Neural cell (in vitro differentiated cells): Measurements from ENCODE around the gene NRK. TPM values are rescaled to one million over a fixed set of nuclear protein-coding genes. Genes with fewer than 3 reads are reported as not detected.

ENCODE experiments used
- H2AFZ ChIP-seq: fragments of 200-600, 300-800 bp; sonication (generic), shearing (Covaris generic); 2 replicates; pipeline ENCODE4 v1.6.0; 2014; ENCODE audit warnings: low read depth, mild to moderate bottlenecking, antibody characterized with exemption, low read length, moderate library complexity
- H3F3A ChIP-seq: fragments of 200-600 bp; shearing (Covaris generic); 2 replicates; pipeline ENCODE4 v1.6.1; 2016; ENCODE audit warnings: mild to moderate bottlenecking, moderate library complexity, mixed read lengths, antibody characterized with exemption, low read length; ENCODE audit not compliant: insufficient read depth, poor library complexity, severe bottlenecking
- H3K27ac ChIP-seq: fragments of 200-600, 300-800 bp; sonication (generic), shearing (Covaris generic); 2 replicates; pipeline ENCODE4 v1.5.1; 2014; ENCODE audit warnings: mild to moderate bottlenecking, low read length, moderate library complexity
- H3K27me3 ChIP-seq: fragments of 300-800, 200-600 bp; sonication (generic), shearing (Covaris generic); 2 replicates; pipeline ENCODE4 v1.6.0; 2014; ENCODE audit warnings: mild to moderate bottlenecking, low read depth, low read length, moderate library complexity; ENCODE audit not compliant: insufficient read depth
- H3K36me3 ChIP-seq: fragments of 300-800, 200-600 bp; sonication (generic), shearing (Covaris generic); 2 replicates; pipeline ENCODE4 v1.5.1; 2014; ENCODE audit warnings: mild to moderate bottlenecking, antibody characterized with exemption, low read length, moderate library complexity; ENCODE audit not compliant: insufficient read depth
- H3K4me2 ChIP-seq: fragments of 300-800, 200-600 bp; sonication (generic), shearing (Covaris generic); 2 replicates; pipeline ENCODE4 v1.6.0; 2014; ENCODE audit warnings: mild to moderate bottlenecking, low read length
- H3K4me3 ChIP-seq: fragments of 300-800, 200-600 bp; sonication (generic), shearing (Covaris generic); 2 replicates; pipeline ENCODE4 v1.5.1; 2014; ENCODE audit warnings: mild to moderate bottlenecking, low read length, moderate library complexity
- H3K79me2 ChIP-seq: fragments of 200-600 bp; shearing (Covaris generic); replicated peaks from 2 replicates; pipeline ENCODE4 v1.6.0; 2014; ENCODE audit warnings: mild to moderate bottlenecking, low read length, moderate library complexity; ENCODE audit not compliant: insufficient read depth
- H3K9ac ChIP-seq: fragments of 300-800, 200-600 bp; sonication (generic), shearing (Covaris generic); 2 replicates; pipeline ENCODE4 v1.6.1; 2016; ENCODE audit warnings: mild to moderate bottlenecking, low read length, mixed read lengths
- H3K9me2 ChIP-seq: fragments of 200-600 bp; shearing (Covaris generic); 2 replicates; pipeline ENCODE4 v1.6.1; 2016; ENCODE audit warnings: mild to moderate bottlenecking, low read length, mixed read lengths; ENCODE audit not compliant: insufficient read depth
- H3K9me3 ChIP-seq: fragments of 200-600, 300-800 bp; sonication (generic), shearing (Covaris generic); 2 replicates; pipeline ENCODE4 v1.6.1; 2016; ENCODE audit warnings: mild to moderate bottlenecking, mixed run types, low read length, moderate library complexity, mixed read lengths
- H4K20me1 ChIP-seq: fragments of 200-600 bp; shearing (Covaris generic); 2 replicates; pipeline ENCODE4 v1.6.1; 2016; ENCODE audit warnings: mild to moderate bottlenecking, mixed run types; ENCODE audit not compliant: insufficient read depth
- CTCF ChIP-seq: fragments of 450-650 bp; IDR thresholded peaks from 2 replicates; pipeline ENCODE4 v1.5.1; 2014; ENCODE audit warnings: antibody characterized with exemption, mild to moderate bottlenecking, moderate library complexity; ENCODE audit not compliant: poor library complexity, severe bottlenecking
- EP300 ChIP-seq: fragments of 450-650 bp; conservative IDR thresholded peaks from 2 replicates; pipeline ENCODE4 v1.6.1; 2014; ENCODE audit warnings: antibody characterized with exemption, mild to moderate bottlenecking, moderate library complexity; ENCODE audit not compliant: poor library complexity, severe bottlenecking
- EZH2 ChIP-seq: fragments of 200-600, 300-800 bp; shearing (Covaris generic), sonication (generic); IDR thresholded peaks from 2 replicates; pipeline ENCODE4 v1.6.1; 2014; ENCODE audit warnings: antibody characterized with exemption, low read length, borderline replicate concordance, mild to moderate bottlenecking; ENCODE audit not compliant: insufficient read depth, poor library complexity, severe bottlenecking
- MXI1 ChIP-seq: fragments of 450-650 bp; conservative IDR thresholded peaks from 2 replicates; pipeline ENCODE4 v1.6.1; 2014; ENCODE audit warnings: antibody characterized with exemption, mild to moderate bottlenecking; ENCODE audit not compliant: poor library complexity, severe bottlenecking
- POLR2AphosphoS5 ChIP-seq: IDR thresholded peaks from 2 replicates; pipeline ENCODE4 v1.6.1; 2012
- RAD21 ChIP-seq: fragments of 450-650 bp; conservative IDR thresholded peaks from 2 replicates; pipeline ENCODE4 v1.6.1; 2014; ENCODE audit warnings: antibody characterized with exemption, mild to moderate bottlenecking, moderate library complexity
- REST ChIP-seq: IDR thresholded peaks from 2 replicates; pipeline ENCODE4 v1.6.1; 2012; ENCODE audit warnings: borderline replicate concordance
- SMC3 ChIP-seq: fragments of 450-650 bp; conservative IDR thresholded peaks from 2 replicates; pipeline ENCODE4 v1.6.1; 2014; ENCODE audit warnings: antibody characterized with exemption, mild to moderate bottlenecking, moderate library complexity; ENCODE audit not compliant: poor library complexity
- TAF1 ChIP-seq: IDR thresholded peaks from 2 replicates; pipeline ENCODE4 v1.6.1; 2012; ENCODE audit warnings: low read depth
- polyA plus RNA-seq: library from polyadenylated mRNA; depleted of rRNA; stranded (reverse); fragments of >200 nt; gene quantifications from 2 replicates; pipeline ENCODE4 v1.2.3, GENCODE V29; 2014

NRK gene
- polyA plus RNA-seq, 1 donor from 2014 or later, result not detected

- Histone ChIP-seq H3K9me3 (no peaks in the 10 kb centered on the region), H3F3A (no peaks in the 10 kb centered on the region), H3K4me2 (no peak overlapping the region), H4K20me1 (no peaks in the 10 kb centered on the region), H3K27me3 (no peaks in the 10 kb centered on the region), H3K9ac (no peak overlapping the region), H3K4me3 (no peak overlapping the region), H3K79me2 (no peaks in the 10 kb centered on the region), H3K36me3 (no peaks in the 10 kb centered on the region), H2AFZ (no peak overlapping the region), H3K27ac (no peak overlapping the region), H3K9me2 (no peaks in the 10 kb centered on the region)
- no peak for TF ChIP-seq MXI1
- TF ChIP-seq RAD21, result no peak
- no peak for TF ChIP-seq POLR2AphosphoS5
- TF ChIP-seq EP300, result no peak
- no peak for TF ChIP-seq TAF1
- TF ChIP-seq REST, result no peak
- no peak for TF ChIP-seq CTCF
- no peak for TF ChIP-seq SMC3
- no peak for TF ChIP-seq EZH2
Observed at GRCh38 chrX:105973387-105973739, 151.0 kb downstream of the NRK start.

GRCh38 chrX:105975382-105975781 lies 153.0 kb downstream of the NRK start:
- H3K27ac ChIP-seq, result no peak overlapping the region
- H3K9ac ChIP-seq, result no peak overlapping the region
- H3K79me2 ChIP-seq, result no peaks in the 10 kb centered on the region
- no peaks in the 10 kb centered on the region for H3K36me3 ChIP-seq
- no peak overlapping the region for H2AFZ ChIP-seq
- peak; percentile 78 for TF ChIP-seq SMC3
- TF ChIP-seq POLR2AphosphoS5, result no peak
- TF ChIP-seq CTCF, result peak; percentile 68
- TF ChIP-seq RAD21, result peak; percentile 78
- H3K9me2 ChIP-seq, result no peaks in the 10 kb centered on the region
- H3K27me3 ChIP-seq, result no peaks in the 10 kb centered on the region
- no peaks in the 10 kb centered on the region for H4K20me1 ChIP-seq
- no peaks in the 10 kb centered on the region for H3F3A ChIP-seq
- no peak overlapping the region for H3K4me2 ChIP-seq
- no peaks in the 10 kb centered on the region for H3K9me3 ChIP-seq
- no peak overlapping the region for H3K4me3 ChIP-seq
